ENCODE data around the gene FNDC11. TPM values are rescaled to one million over a fixed set of nuclear protein-coding genes. Genes with fewer than 3 reads are reported as not detected.
A peak's percentile ranks its signal among the peaks of the same experiment; 100 is the strongest.

FNDC11 gene
- total and polyA plus RNA-seq, 10 donors = 0.33 to 2.0 (median 1.00) TPM

DNA sequence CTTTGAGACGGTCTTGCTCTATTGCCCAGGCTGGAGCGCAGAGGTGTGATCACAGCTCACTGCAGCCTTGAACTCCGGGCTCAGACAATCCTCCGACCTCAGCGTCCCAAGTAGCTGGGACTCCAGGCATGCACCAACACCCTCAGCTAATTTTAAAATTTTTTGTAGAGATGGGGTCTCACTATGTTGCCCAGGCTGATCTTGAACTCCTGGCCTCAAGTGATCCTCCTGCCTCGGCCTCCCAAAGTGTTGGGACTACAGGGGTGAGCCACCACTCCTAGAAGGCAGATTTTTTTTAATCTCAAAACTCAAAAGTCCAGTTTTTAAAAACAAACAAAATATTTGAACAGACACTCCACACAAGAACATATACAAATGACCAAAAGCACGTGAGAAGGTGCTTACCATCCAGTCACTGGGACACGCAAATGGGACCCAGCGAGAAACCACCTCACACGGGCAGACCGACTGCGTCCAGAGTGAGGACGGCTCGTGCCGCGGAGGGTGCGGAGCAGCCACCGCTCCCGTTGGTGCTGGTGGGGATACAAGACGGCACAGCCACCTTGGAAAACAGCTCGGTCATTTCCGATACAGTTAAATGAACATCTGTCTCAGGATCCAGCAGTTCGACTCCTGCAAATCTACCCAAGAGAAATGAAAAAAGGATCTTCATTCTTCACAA lies 28.6 kb downstream of the FNDC11 start:
- Histone ChIP-seq H3K36me3 (peaks cover 0 to 10% (median 0%) of the 10 kb centered on the region in 6 donors), H3K4me1 (peaks cover 0 to 23% (median under 1%) of the 10 kb centered on the region in 6 donors), H3K4me3 (no peak overlapping the region), H3K27me3 (replicated peaks in 1 of 7) (peaks cover 0 to 16% (median 0%) of the 10 kb centered on the region in 7 donors), H3K27ac (no peak overlapping the region), H3K9me3 (no peaks in the 10 kb centered on the region)
- TF ChIP-seq POLR2AphosphoS5 (IDR thresholded peaks at IDR 0.05) (no peak), CTCF (IDR thresholded peaks at IDR 0.05 in 8 of 11, conservative IDR thresholded peaks at IDR 0.05 in 3 of 11) (no peak), POLR2A (IDR thresholded peaks at IDR 0.05) (no peak)
- WGBS, 5 donors = 88 to 93% (median 91%) methylated on average over 23 of the region's 23 CpGs
- intact Hi-C loops (cut with DNase I; ENCODE audit: low total_unique reads) = no loop called here
- no peak for DNase-seq

- WGBS, 5 donors = 82 to 93% (median 88%) methylated on average over 22 of the region's 22 CpGs
- H3K36me3 ChIP-seq = peaks cover 0 to 43% (median 20%) of the 10 kb centered on the region in 6 donors
- H3K9me3 ChIP-seq = no peaks in the 10 kb centered on the region
- no peaks in the 10 kb centered on the region for H3K27me3 ChIP-seq (replicated peaks in 1 of 7)
- no peak overlapping the region for H3K27ac ChIP-seq
- intact Hi-C loops (cut with DNase I; ENCODE audit: low total_unique reads) = no loop called here
- no peak for DNase-seq
- no peak overlapping the region for H3K4me3 ChIP-seq
- peaks cover 0 to 32% (median 12%) of the 10 kb centered on the region in 6 donors for H3K4me1 ChIP-seq
- TF ChIP-seq CTCF (IDR thresholded peaks at IDR 0.05 in 8 of 11, conservative IDR thresholded peaks at IDR 0.05 in 3 of 11) (no peak), POLR2A (IDR thresholded peaks at IDR 0.05) (no peak), POLR2AphosphoS5 (IDR thresholded peaks at IDR 0.05) (no peak)
Measured at GRCh38 chr20:63585616-63586565, 31.9 kb downstream of the FNDC11 start.

DNA sequence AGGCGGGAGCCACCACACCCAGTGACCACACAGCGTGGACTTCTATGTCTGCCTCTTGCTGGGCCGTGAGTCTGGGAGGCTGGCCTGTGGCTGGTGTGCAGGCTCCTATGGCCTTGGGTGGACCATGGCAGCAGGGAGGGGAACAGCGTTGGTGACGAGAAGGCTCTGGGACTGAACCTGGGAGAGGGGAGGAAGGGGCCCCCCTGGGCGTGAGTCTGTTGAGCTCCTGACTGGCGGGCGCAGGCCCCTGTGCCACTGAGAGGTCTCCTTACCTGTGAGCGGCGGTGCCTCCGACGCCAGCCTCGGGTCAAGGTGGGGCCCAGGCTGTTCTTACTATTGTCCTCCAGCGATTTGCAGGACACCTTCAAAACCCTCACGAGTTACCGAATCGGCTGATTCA lies 32.8 kb downstream of the FNDC11 start:
- H3K9me3 ChIP-seq = no peaks in the 10 kb centered on the region
- H3K27ac ChIP-seq = no peak overlapping the region
- WGBS, 5 donors = 88 to 99% (median 91%) methylated on average over 17 of the region's 17 CpGs
- no peak for DNase-seq
- peaks cover 0 to 31% (median 12%) of the 10 kb centered on the region in 6 donors for H3K4me1 ChIP-seq
- H3K36me3 ChIP-seq = peaks cover 0 to 52% (median 28%) of the 10 kb centered on the region in 6 donors
- H3K27me3 ChIP-seq (replicated peaks in 1 of 7) = no peaks in the 10 kb centered on the region
- no peak overlapping the region for H3K4me3 ChIP-seq
- intact Hi-C loops (cut with DNase I; ENCODE audit: low total_unique reads) = no loop called here
- TF ChIP-seq POLR2AphosphoS5 (IDR thresholded peaks at IDR 0.05) (peak in 1 of 3 donors; percentile 44), POLR2A (IDR thresholded peaks at IDR 0.05) (no peak), CTCF (IDR thresholded peaks at IDR 0.05 in 8 of 11, conservative IDR thresholded peaks at IDR 0.05 in 3 of 11) (no peak)

DNA sequence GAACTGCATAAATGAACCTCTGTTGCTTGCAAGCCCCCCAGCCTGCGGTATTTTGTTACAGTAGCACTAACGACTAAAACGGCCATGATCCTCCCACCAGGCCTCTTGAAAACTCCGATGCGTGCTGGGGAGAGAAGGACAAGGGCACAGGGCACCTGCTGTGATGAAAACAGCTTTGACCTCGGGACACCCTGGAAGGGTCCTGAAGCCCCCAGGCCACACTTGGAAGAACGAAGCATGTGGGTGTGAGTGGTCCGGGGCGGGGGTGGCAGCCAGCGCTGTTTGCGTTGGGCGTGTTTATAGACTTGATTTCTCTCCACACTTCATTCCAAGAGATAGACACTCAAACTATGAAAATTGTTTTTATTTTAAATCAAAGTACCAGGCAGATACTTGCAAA lies 33.3 kb downstream of the FNDC11 start:
- TF ChIP-seq POLR2AphosphoS5 (IDR thresholded peaks at IDR 0.05) (no peak), CTCF (IDR thresholded peaks at IDR 0.05 in 8 of 11, conservative IDR thresholded peaks at IDR 0.05 in 3 of 11) (no peak), POLR2A (IDR thresholded peaks at IDR 0.05) (no peak)
- Histone ChIP-seq H3K4me1 (peaks cover 0 to 31% (median 12%) of the 10 kb centered on the region in 6 donors), H3K27ac (peak overlapping the region in 1 of 8 donors; percentile 74), H3K36me3 (peaks cover 0 to 57% (median 33%) of the 10 kb centered on the region in 6 donors), H3K27me3 (replicated peaks in 1 of 7) (no peaks in the 10 kb centered on the region), H3K9me3 (no peaks in the 10 kb centered on the region), H3K4me3 (no peak overlapping the region)
- intact Hi-C loops (cut with DNase I; ENCODE audit: low total_unique reads) = no loop called here
- 93 to 95% (median 95%) methylated on average over 12 of the region's 12 CpGs for WGBS, 5 donors
- no peak for DNase-seq
